Activated naive CD8-positive, alpha-beta T cell treated with anti-CD3 and anti-CD28 coated beads, Interleukin-2, amount 50 U/mL, for 24 hours (primary cell): Measurements from ENCODE around the gene WNT7A.

Experiments
- ATAC-seq: fragments of 150-1000 bp; cut with Tn5 transposase; one replicate; pipeline ENCODE4 v1.10.0; 2021
- DNase-seq: peaks from one replicate; pipeline ENCODE4 v3.0.0; 2021
- H3K27ac Mint-ChIP-seq: one replicate; pipeline ENCODE4 v1.8.0; 2021; ENCODE audit warnings: mild to moderate bottlenecking, mixed read lengths
- H3K27me3 Mint-ChIP-seq: one replicate; pipeline ENCODE4 v1.8.0; 2021; ENCODE audit warnings: mixed read lengths
- H3K36me3 Mint-ChIP-seq: one replicate; pipeline ENCODE4 v1.8.0; 2021; ENCODE audit warnings: low read depth, mixed read lengths
- H3K4me1 Mint-ChIP-seq: one replicate; pipeline ENCODE4 v1.8.0; 2021; ENCODE audit warnings: mixed read lengths
- H3K4me3 Mint-ChIP-seq: one replicate; pipeline ENCODE4 v1.8.0; 2021; ENCODE audit warnings: mild to moderate bottlenecking, moderate library complexity, mixed read lengths
- H3K9me3 Mint-ChIP-seq: one replicate; pipeline ENCODE4 v1.8.0; 2021; ENCODE audit warnings: mixed read lengths

Gene WNT7A

DNA sequence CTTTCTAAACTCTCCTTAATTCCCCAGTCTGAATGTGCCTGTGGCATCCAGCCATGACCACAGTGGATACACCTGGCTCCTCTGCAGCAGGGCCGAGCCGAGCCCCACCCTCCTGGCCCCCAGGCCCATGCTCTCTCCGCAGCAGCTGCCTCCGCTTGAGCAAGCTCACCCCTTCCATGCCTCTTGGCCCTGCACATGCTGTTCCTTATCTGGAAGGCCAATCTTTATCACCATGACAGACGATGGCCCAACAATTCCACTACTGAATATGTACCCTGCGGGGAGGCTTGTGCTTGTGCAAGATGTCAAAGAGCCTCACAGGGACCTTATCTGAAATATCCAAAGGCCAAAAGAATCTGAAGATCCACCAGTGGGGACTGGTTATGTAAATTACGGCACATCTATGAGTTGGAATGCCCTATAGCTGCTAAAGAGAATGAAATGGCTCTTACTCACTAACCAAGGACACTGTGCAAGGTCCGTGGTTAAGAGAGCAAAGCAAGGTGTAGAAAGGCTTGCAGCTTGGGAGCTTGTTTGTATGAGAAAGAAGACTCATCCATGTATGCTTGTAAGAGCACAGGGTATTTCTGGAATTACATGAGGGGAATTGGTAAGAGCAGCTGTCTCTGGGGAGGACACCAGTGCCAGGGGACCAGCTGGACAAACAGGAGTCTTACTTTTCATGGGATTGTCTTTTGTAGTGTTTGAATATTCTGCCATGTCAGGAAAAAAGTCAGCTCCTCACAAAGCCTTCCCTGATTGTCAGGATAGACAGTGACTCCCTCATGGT is 55.2 kb downstream of the WNT7A start:
- DNase-seq: no peak
- no peak for ATAC-seq
- Mint-ChIP-seq H3K9me3 (no peaks in the 10 kb centered on the region), H3K4me3 (no peak overlapping the region), H3K27ac (no peak overlapping the region), H3K4me1 (peaks cover 12% of the 10 kb centered on the region), H3K27me3 (no peaks in the 10 kb centered on the region), H3K36me3 (no peaks in the 10 kb centered on the region)

DNA sequence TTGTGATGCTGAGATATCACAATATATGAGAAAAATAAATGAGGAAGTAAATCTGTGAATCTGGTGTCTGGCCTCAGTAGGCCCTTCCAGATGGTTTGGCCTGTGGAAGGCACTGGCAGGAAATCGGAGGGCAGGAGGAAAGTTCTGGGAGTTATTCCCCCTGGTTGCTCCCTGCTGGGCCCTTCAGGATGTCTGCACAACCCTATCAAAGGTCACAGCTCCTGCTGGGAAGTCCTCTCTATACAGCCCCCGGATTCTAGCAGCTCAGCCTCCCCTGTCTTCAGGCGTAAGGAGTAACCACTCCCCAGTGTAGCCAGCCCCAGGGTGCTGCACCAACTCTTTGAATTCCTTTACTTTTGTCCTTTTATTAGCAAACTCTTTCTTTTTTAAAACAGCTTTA is 56.2 kb downstream of the WNT7A start:
- H3K9me3 Mint-ChIP-seq: no peaks in the 10 kb centered on the region
- no peak for DNase-seq
- H3K27ac Mint-ChIP-seq: no peak overlapping the region
- H3K4me3 Mint-ChIP-seq: no peak overlapping the region
- ATAC-seq: no peak
- peaks cover 12% of the 10 kb centered on the region for H3K4me1 Mint-ChIP-seq
- no peaks in the 10 kb centered on the region for H3K36me3 Mint-ChIP-seq
- H3K27me3 Mint-ChIP-seq: no peaks in the 10 kb centered on the region

GRCh38 chr3:13822871-13823585 is 56.8 kb downstream of the WNT7A start:
- Mint-ChIP-seq H3K36me3 (peaks cover 2% of the 10 kb centered on the region), H3K27me3 (no peaks in the 10 kb centered on the region), H3K27ac (no peak overlapping the region), H3K4me1 (peaks cover 12% of the 10 kb centered on the region), H3K4me3 (no peak overlapping the region), H3K9me3 (peaks cover 4% of the 10 kb centered on the region)
- DNase-seq (no peak), ATAC-seq (no peak)

DNA sequence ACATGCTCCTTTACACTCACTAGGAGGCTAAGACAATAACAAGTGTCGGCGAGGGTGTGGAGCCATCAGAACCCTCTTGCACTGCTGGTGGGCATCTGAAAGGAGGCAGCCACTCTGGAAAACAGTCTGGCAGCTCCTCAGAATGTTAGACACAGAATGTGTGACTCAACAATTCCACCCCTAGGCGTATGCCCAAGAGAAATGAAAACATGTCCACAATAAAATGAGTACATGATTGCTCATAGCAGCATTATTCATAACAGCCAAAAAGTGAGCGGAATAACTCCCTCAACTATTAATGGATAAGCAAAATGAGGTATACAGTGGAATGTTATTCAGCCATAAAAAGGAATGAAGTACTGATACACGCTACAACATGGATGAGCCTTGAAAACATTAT is 57.8 kb downstream of the WNT7A start:
- DNase-seq (no peak), ATAC-seq (peak; percentile 51)
- no peaks in the 10 kb centered on the region for H3K27me3 Mint-ChIP-seq
- peaks cover 12% of the 10 kb centered on the region for H3K4me1 Mint-ChIP-seq
- H3K9me3 Mint-ChIP-seq: peaks cover 5% of the 10 kb centered on the region
- H3K36me3 Mint-ChIP-seq: peaks cover 3% of the 10 kb centered on the region
- peak overlapping the region; percentile 29 for H3K27ac Mint-ChIP-seq
- no peak overlapping the region for H3K4me3 Mint-ChIP-seq

DNA sequence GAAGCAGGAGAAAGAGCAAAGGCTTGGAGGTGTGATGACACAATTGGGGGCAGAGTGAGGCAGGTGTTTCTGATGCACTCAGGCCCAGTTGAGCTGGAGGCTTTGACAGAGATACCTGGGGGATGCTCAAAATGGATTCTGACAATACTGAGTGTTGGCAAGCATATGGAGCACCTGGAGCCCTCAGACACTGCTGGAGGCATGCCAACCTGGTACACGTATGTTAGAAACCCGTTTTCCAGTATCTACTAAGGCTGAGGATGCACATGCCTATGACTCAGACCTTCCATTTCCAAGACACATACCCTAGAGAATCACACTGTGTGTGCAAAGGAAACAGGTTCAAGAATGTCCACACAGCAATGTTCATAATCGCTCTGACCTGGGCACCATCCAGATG is 58.7 kb downstream of the WNT7A start:
- Mint-ChIP-seq H3K27me3 (no peaks in the 10 kb centered on the region), H3K4me3 (no peak overlapping the region), H3K4me1 (peaks cover 12% of the 10 kb centered on the region), H3K9me3 (peaks cover 14% of the 10 kb centered on the region), H3K27ac (no peak overlapping the region), H3K36me3 (peaks cover 8% of the 10 kb centered on the region)
- ATAC-seq (no peak), DNase-seq (no peak)

DNA sequence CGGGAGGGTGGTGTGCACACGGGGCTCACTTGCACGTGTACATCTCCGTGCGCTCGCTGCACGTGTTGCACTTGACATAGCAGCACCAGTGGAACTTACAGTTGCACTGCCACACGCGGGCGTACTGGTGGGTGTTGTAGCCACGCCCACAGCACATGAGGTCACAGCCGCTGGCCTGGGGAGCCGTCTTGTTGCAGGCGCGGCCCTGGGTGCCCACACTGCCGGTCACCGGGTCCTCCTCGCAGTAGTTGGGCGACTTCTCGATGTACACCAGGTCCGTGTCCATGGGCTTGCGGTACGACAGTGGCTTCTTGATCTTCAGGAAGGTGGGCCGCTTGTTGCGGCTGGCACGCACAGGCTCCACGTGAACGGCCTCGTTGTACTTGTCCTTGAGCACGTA is 61.0 kb downstream of the WNT7A start:
- peaks cover 25% of the 10 kb centered on the region for H3K9me3 Mint-ChIP-seq
- no peak overlapping the region for H3K27ac Mint-ChIP-seq
- ATAC-seq (no peak), DNase-seq (no peak)
- H3K36me3 Mint-ChIP-seq: peaks cover 22% of the 10 kb centered on the region
- H3K4me1 Mint-ChIP-seq: peaks cover 12% of the 10 kb centered on the region
- H3K4me3 Mint-ChIP-seq: no peak overlapping the region
- H3K27me3 Mint-ChIP-seq: no peaks in the 10 kb centered on the region

- DNase-seq (no peak), ATAC-seq (peak; percentile 12)
- H3K27ac Mint-ChIP-seq: no peak overlapping the region
- H3K4me3 Mint-ChIP-seq: no peak overlapping the region
- peaks cover 34% of the 10 kb centered on the region for H3K9me3 Mint-ChIP-seq
- H3K36me3 Mint-ChIP-seq: peaks cover 26% of the 10 kb centered on the region
- H3K4me1 Mint-ChIP-seq: no peaks in the 10 kb centered on the region
- H3K27me3 Mint-ChIP-seq: no peaks in the 10 kb centered on the region
These were observed 64.7 kb downstream of the WNT7A start for GRCh38 chr3:13815088-13815683.

GRCh38 chr3:13812034-13812471 is 67.8 kb downstream of the WNT7A start:
- ATAC-seq (no peak), DNase-seq (no peak)
- H3K27me3 Mint-ChIP-seq: peaks cover 2% of the 10 kb centered on the region
- peaks cover 23% of the 10 kb centered on the region for H3K36me3 Mint-ChIP-seq
- no peak overlapping the region for H3K27ac Mint-ChIP-seq
- H3K4me1 Mint-ChIP-seq: no peaks in the 10 kb centered on the region
- peaks cover 29% of the 10 kb centered on the region for H3K9me3 Mint-ChIP-seq
- H3K4me3 Mint-ChIP-seq: no peak overlapping the region

- DNase-seq (no peak), ATAC-seq (peak; percentile 18)
- Mint-ChIP-seq H3K4me3 (no peak overlapping the region), H3K27ac (no peak overlapping the region), H3K4me1 (no peaks in the 10 kb centered on the region), H3K36me3 (peaks cover 19% of the 10 kb centered on the region), H3K9me3 (peaks cover 24% of the 10 kb centered on the region), H3K27me3 (peaks cover 2% of the 10 kb centered on the region)
These were observed 68.3 kb downstream of the WNT7A start for GRCh38 chr3:13811614-13812013.

- Mint-ChIP-seq H3K4me1 (no peaks in the 10 kb centered on the region), H3K27me3 (peaks cover 4% of the 10 kb centered on the region), H3K4me3 (no peak overlapping the region), H3K36me3 (peaks cover 3% of the 10 kb centered on the region), H3K9me3 (peaks cover 10% of the 10 kb centered on the region), H3K27ac (no peak overlapping the region)
- ATAC-seq: no peak
- no peak for DNase-seq
These were observed 71.3 kb downstream of the WNT7A start for GRCh38 chr3:13808550-13808949.

- Mint-ChIP-seq H3K36me3 (no peaks in the 10 kb centered on the region), H3K27ac (no peak overlapping the region), H3K4me1 (peaks cover 4% of the 10 kb centered on the region), H3K4me3 (no peak overlapping the region), H3K27me3 (peaks cover 3% of the 10 kb centered on the region), H3K9me3 (peaks cover 5% of the 10 kb centered on the region)
- DNase-seq (no peak), ATAC-seq (no peak)
These were observed 78.3 kb downstream of the WNT7A start for GRCh38 chr3:13801361-13802204.

DNA sequence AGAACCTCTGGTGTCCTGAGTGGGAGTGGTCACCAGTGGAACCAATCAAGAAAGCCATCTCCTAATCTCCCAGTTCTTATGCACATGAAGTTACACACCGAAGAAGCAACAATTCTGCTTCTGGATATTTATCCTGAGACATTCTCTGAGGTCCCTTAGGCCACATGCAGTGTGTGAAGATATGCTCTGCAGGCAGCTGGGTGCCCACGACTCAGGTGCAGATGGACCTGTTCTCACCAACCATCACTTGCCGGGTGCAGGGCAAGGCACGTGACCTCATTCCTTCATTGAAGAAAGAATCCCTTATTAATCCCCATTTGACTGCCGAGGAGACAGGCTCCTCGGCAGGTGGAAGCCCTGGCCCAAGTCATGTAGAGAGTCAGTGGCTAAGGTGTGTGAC is 79.8 kb downstream of the WNT7A start:
- H3K4me3 Mint-ChIP-seq: no peak overlapping the region

DNA sequence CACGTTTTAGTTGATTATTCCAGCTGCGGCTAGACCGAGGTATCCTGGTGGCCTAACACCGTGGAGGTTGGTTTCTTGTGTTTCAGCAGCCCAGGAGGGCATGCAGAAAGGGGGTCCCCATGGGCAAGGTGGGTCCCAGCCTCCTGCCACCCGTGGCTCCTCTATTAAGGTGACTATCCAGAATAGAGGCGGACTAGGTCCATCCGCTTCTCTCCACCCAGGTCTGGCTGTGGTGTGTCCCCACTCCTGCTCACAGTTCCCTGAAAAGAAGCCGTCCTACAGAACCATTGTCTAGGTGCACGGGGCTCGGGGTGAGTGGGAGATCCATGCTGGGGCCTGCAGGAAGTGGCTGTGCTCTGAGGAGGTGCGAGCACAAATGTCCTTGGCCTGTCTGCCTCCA is 81.5 kb downstream of the WNT7A start:
- no peaks in the 10 kb centered on the region for H3K9me3 Mint-ChIP-seq
- no peaks in the 10 kb centered on the region for H3K27me3 Mint-ChIP-seq
- H3K4me3 Mint-ChIP-seq: no peak overlapping the region
- no peaks in the 10 kb centered on the region for H3K36me3 Mint-ChIP-seq
- H3K27ac Mint-ChIP-seq: no peak overlapping the region
- H3K4me1 Mint-ChIP-seq: peaks cover 7% of the 10 kb centered on the region
- DNase-seq (no peak), ATAC-seq (no peak)

More for the DNA sequence above, 79.8 kb downstream of the WNT7A start:
- ATAC-seq (no peak), DNase-seq (no peak)
- Mint-ChIP-seq H3K4me1 (peaks cover 7% of the 10 kb centered on the region), H3K27ac (no peak overlapping the region), H3K27me3 (no peaks in the 10 kb centered on the region), H3K36me3 (no peaks in the 10 kb centered on the region), H3K9me3 (no peaks in the 10 kb centered on the region)

DNA sequence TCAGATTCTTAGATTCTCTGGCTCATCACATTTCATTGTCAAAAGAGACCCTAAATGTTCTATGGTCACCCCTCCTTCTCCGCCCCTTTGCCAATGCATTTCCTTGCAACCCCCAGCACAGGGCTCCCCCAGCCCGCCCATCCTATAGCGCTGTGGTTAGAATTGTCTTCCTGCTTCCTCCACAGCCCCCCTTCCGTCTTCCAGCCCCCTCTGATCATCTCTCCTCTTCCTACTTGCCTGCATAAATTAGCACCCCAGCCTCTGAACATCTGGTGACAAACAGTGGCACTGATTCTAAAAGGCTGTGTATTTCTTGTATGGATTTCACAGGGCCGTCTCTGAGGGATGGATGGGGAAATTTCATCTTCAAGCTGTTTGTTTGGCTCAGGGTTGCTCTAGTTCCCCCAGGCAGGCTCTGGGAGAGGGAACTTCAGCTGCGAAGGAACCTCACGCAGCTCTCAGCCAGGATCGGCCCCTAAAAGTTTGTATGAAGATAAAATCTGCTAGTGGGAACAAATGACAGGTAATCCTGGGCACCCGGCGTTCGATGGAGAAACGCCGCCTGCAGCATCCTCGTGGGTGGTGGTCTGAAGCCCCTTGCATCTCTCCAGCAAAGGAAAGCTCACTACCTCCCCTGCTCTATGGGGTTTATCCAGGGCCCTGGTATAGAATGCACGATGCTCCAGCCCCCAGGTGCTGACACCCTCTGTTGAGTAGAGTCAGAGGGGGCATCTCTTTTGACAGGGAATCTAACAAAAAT is 83.0 kb downstream of the WNT7A start:
- H3K4me3 Mint-ChIP-seq: no peak overlapping the region
- DNase-seq: no peak
- ATAC-seq: no peak
- no peak overlapping the region for H3K27ac Mint-ChIP-seq
- no peaks in the 10 kb centered on the region for H3K36me3 Mint-ChIP-seq
- no peaks in the 10 kb centered on the region for H3K9me3 Mint-ChIP-seq
- no peaks in the 10 kb centered on the region for H3K27me3 Mint-ChIP-seq
- peaks cover 7% of the 10 kb centered on the region for H3K4me1 Mint-ChIP-seq
